K562 (cell line): ENCODE results near the gene PHTF2. TPM values are rescaled to one million over a fixed set of nuclear protein-coding genes. Genes with fewer than 3 reads are reported as not detected.

ENCODE experiments used
- ATAC-seq: fragments of 200-7000 bp; cut with Tn5 transposase; 3 replicates; pipeline ENCODE4 v1.9.1; 2020; ENCODE audit warnings: moderate library complexity
- BruUV-seq: library from RNA; stranded (reverse); fragments of 400-500 nt; replicated peaks from 2 replicates; lab custom pipeline; 2021; lab: Mats Ljungman, UMichigan
- CTCF ChIA-PET: fragments of 300-600 bp; formaldehyde crosslinking; extraction: SDS; loops from one replicate; lab custom pipeline; 2021; ENCODE audit warnings: low intra/inter-chr PET ratio; lab: Yijun Ruan, JAX
- POLR2A ChIA-PET: fragments of 300-600, 350-650 bp; sonication (Branson Sonifier 250); formaldehyde crosslinking; extraction: SDS; loops from one replicate; lab custom pipeline; 2021; ENCODE audit warnings: antibody characterized with exemption, inconsistent platforms; lab: Yijun Ruan, JAX
- DNase-seq, 4 experiments: peaks; one replicate each; pipeline versions ENCODE4 v3.0.0 to v3.0.0-alpha.2; 2011 to 2018; ENCODE audit warnings: low spot score in 3 of 4, mixed read lengths in 3 of 4; ENCODE audit errors: extremely low read depth in 1 of 4
- FAIRE-seq: peaks from 2 replicates; lab custom pipeline; 2011; peaks lifted over from hg19 to GRCh38; lab: Jason Lieb, UNC
- H2AFZ ChIP-seq: 2 replicates; pipeline ENCODE4 v1.6.0; 2011; ENCODE audit warnings: low read depth, low read length, control low read depth, inconsistent platforms
- H3K27ac ChIP-seq: fragments of 200-600 bp; 3 replicates; pipeline ENCODE4 v1.8.0; 2011; ENCODE audit warnings: low read depth, mild to moderate bottlenecking, control low read depth, inconsistent platforms, low read length, moderate library complexity, mixed read lengths; ENCODE audit errors: extremely low read depth
- H3K27me3 ChIP-seq, 2 experiments: fragments of 300-600 bp in 1 of 2; 2 replicates in 1 of 2; 3 replicates in 1 of 2; pipeline versions ENCODE4 v1.6.0 to v1.8.0; 2011; ENCODE audit warnings: inconsistent platforms in 2 of 2, low read length in 2 of 2, mild to moderate bottlenecking in 1 of 2, mixed read lengths in 1 of 2, moderate library complexity in 1 of 2; ENCODE audit not compliant: control insufficient read depth in 2 of 2, insufficient read depth in 2 of 2
- H3K36me3 ChIP-seq: fragments of 300-600 bp; 3 replicates; pipeline ENCODE4 v1.8.0; 2011; ENCODE audit warnings: mild to moderate bottlenecking, low read length, inconsistent platforms; ENCODE audit not compliant: control insufficient read depth, insufficient read depth
- H3K4me1 ChIP-seq, 2 experiments: fragments of 200-600 bp in 1 of 2; replicated peaks in 1 of 2; 2 replicates in 1 of 2; 3 replicates in 1 of 2; pipeline versions ENCODE4 v1.5.1 to v1.8.0; 2011; ENCODE audit warnings: inconsistent platforms in 2 of 2, low read length in 2 of 2, mild to moderate bottlenecking in 1 of 2, mixed read lengths in 1 of 2, moderate library complexity in 1 of 2; ENCODE audit not compliant: control insufficient read depth in 2 of 2, insufficient read depth in 2 of 2
- H3K4me2 ChIP-seq: 2 replicates; pipeline ENCODE4 v1.6.1; 2011; ENCODE audit warnings: low read length, control low read depth, inconsistent platforms, mixed read lengths; ENCODE audit not compliant: insufficient read depth
- H3K4me3 ChIP-seq: fragments of 200-600 bp; sonication (generic), shearing (Covaris generic); 2 replicates; pipeline ENCODE4 v1.5.1; 2016; ENCODE audit warnings: control low read depth, inconsistent platforms
- H3K79me2 ChIP-seq: fragments of 200-600 bp; 3 replicates; pipeline ENCODE4 v1.8.0; 2011; ENCODE audit warnings: low read length, inconsistent platforms; ENCODE audit not compliant: control insufficient read depth, insufficient read depth
- H3K9ac ChIP-seq, 2 experiments: 2 replicates each; pipeline versions ENCODE4 v1.6.0 to v1.6.1; 2011; ENCODE audit warnings: low read depth in 2 of 2, low read length in 2 of 2, control low read depth in 1 of 2, inconsistent platforms in 1 of 2, mild to moderate bottlenecking in 1 of 2, mixed read lengths in 1 of 2; ENCODE audit not compliant: insufficient read depth in 1 of 2
- H3K9me1 ChIP-seq: one replicate; pipeline ENCODE4 v1.6.0; 2011; ENCODE audit warnings: inconsistent platforms, mild to moderate bottlenecking, low read length, moderate library complexity; ENCODE audit not compliant: control insufficient read depth, insufficient read depth
- H3K9me3 ChIP-seq: replicated peaks from 2 replicates; pipeline ENCODE4 v1.5.1; 2011; ENCODE audit warnings: low read depth, low read length, inconsistent platforms; ENCODE audit not compliant: control insufficient read depth, insufficient read depth
- H4K20me1 ChIP-seq: replicated peaks from 2 replicates; pipeline ENCODE4 v1.6.1; 2011; ENCODE audit warnings: low read length, inconsistent platforms, mixed read lengths; ENCODE audit not compliant: control insufficient read depth, insufficient read depth
- ARID1B ChIP-seq: fragments of 450-650 bp; IDR thresholded peaks from 2 replicates; pipeline ENCODE4 v1.6.1; 2016; ENCODE audit warnings: antibody characterized with exemption, mild to moderate bottlenecking, inconsistent platforms
- ARID4B ChIP-seq: sonication (generic); formaldehyde crosslinking; IDR thresholded peaks from 2 replicates; pipeline ENCODE4 v1.8.0; 2022; ENCODE audit warnings: mild to moderate bottlenecking, missing genetic modification reagents
- CBX2 ChIP-seq: fragments of 200-600 bp; sonication (generic); IDR thresholded peaks from one replicate; pipeline ENCODE4 v1.6.1; 2012; ENCODE audit warnings: mild to moderate bottlenecking, low read length, inconsistent platforms; ENCODE audit not compliant: insufficient read depth, poor library complexity, severe bottlenecking
- HLTF ChIP-seq: fragments of 450-650 bp; IDR thresholded peaks from 2 replicates; pipeline ENCODE4 v1.6.1; 2016
- HNRNPK ChIP-seq: fragments of 200-400 bp; formaldehyde crosslinking; IDR thresholded peaks from one replicate; pipeline ENCODE4 v1.6.1; 2018; ENCODE audit warnings: mild to moderate bottlenecking, low read depth, low read length; ENCODE audit not compliant: poor library complexity, severe bottlenecking
- LCOR ChIP-seq: sonication (generic); formaldehyde crosslinking; IDR thresholded peaks from 2 replicates; pipeline ENCODE4 v1.8.0; 2022; ENCODE audit warnings: mild to moderate bottlenecking, missing genetic modification reagents
- NFE2 ChIP-seq: IDR thresholded peaks from 2 replicates; pipeline ENCODE4 v1.6.1; 2014; ENCODE audit warnings: antibody characterized with exemption, low read depth
- PCBP1 ChIP-seq: fragments of 200-400 bp; formaldehyde crosslinking; IDR thresholded peaks from 2 replicates; pipeline ENCODE4 v1.6.1; 2018; ENCODE audit warnings: mild to moderate bottlenecking, low read depth, low read length; ENCODE audit not compliant: poor library complexity, severe bottlenecking
- PCBP2 ChIP-seq: fragments of 200-400 bp; formaldehyde crosslinking; IDR thresholded peaks from 2 replicates; pipeline ENCODE4 v1.6.1; 2018; ENCODE audit warnings: low read length, low read depth, mild to moderate bottlenecking, moderate library complexity; ENCODE audit not compliant: poor library complexity, severe bottlenecking
- SAP30 ChIP-seq: fragments of 200-600 bp; sonication (generic); IDR thresholded peaks from 2 replicates; pipeline ENCODE4 v1.6.1; 2012; ENCODE audit warnings: borderline replicate concordance, low read depth, mild to moderate bottlenecking, moderate library complexity, low read length, control low read depth, inconsistent platforms; ENCODE audit not compliant: insufficient read depth, poor library complexity, severe bottlenecking
- SIN3A ChIP-seq, 2 experiments: fragments of 150-350 bp in 1 of 2; IDR thresholded peaks; 2 replicates each; pipeline ENCODE4 v1.6.1; 2011 to 2016; ENCODE audit warnings: borderline replicate concordance in 2 of 2, low read depth in 2 of 2, low read length in 2 of 2, mild to moderate bottlenecking in 2 of 2, moderate library complexity in 2 of 2; ENCODE audit not compliant: control insufficient read depth in 1 of 2
- SP2 ChIP-seq: IDR thresholded peaks from 2 replicates; pipeline ENCODE4 v1.6.1; 2011; ENCODE audit warnings: mild to moderate bottlenecking, low read depth, low read length, moderate library complexity; ENCODE audit not compliant: poor library complexity, severe bottlenecking; ENCODE audit errors: extremely low read depth
- TFAM ChIP-seq: fragments of 250-450 bp; sonication (Bioruptor Pico); conservative IDR thresholded peaks from 2 replicates; pipeline ENCODE4 v1.5.0; 2021; ENCODE audit warnings: mild to moderate bottlenecking, moderate library complexity
- ZNF740 ChIP-seq, 3 experiments: fragments of 200-800 bp in 1 of 3; sonication (Bioruptor generic) in 1 of 3; sonication (generic) in 1 of 3; formaldehyde crosslinking in 1 of 3; IDR thresholded peaks; 2 replicates each; pipeline versions ENCODE4 v1.6.1 to v1.8.0; 2016 to 2022; ENCODE audit warnings: mild to moderate bottlenecking in 2 of 3, missing compliant biosample characterization in 2 of 3, missing genetic modification characterization in 2 of 3, missing genetic modification reagents in 1 of 3
- ZZZ3 ChIP-seq: fragments of 450-650 bp; IDR thresholded peaks from 2 replicates; pipeline ENCODE4 v1.6.1; 2016; ENCODE audit warnings: antibody characterized with exemption, mild to moderate bottlenecking, moderate library complexity
- WGBS: fragments of 100-300 bp; shearing (Covaris generic); methylation state at CpG from one replicate; pipeline ENCODE4 v1.1.6; 2016; ENCODE audit warnings: low coverage, mixed read lengths; ENCODE audit not compliant: insufficient coverage; ENCODE audit errors: missing lambda C conversion rate; 5-methylcytosine and 5-hydroxymethylcytosine counted together
- in situ Hi-C: fragments of 300-500 bp; cut with MboI; formaldehyde crosslinking; loops from 4 replicates; pipeline ENCODE4 v1.15.0; 2018; ENCODE audit warnings: inconsistent platforms, mixed read lengths
- intact Hi-C: fragments of 100-400 bp; cut with micrococcal nuclease; formaldehyde crosslinking; loops from 2 replicates; pipeline ENCODE4 v1.14.2; 2022
- polyA plus RNA-seq, 8 experiments: library from polyadenylated mRNA; depleted of rRNA in 4 of 8; stranded (reverse) in 5 of 8; unstranded in 3 of 8; fragments of >200 nt; fragmentation: Nextera tagmentation in 2 of 8; fragmentation: Illumina TruSeq in 1 of 8; extraction: Ambion mirVana in 2 of 8; extraction: Trizol in 1 of 8; gene quantifications; 2 replicates each; pipeline versions ENCODE4 v1.2.1 to v1.2.3, GENCODE V29; 2011 to 2014; ENCODE audit warnings: inconsistent platforms in 1 of 8, missing spikeins in 1 of 8
- total RNA-seq, 7 experiments: library from RNA; depleted of rRNA in 6 of 7; stranded (reverse); fragments of >200 nt in 6 of 7; fragmentation: Illumina TruSeq in 2 of 7; extraction: Trizol in 2 of 7; gene quantifications; 2 replicates each; pipeline versions ENCODE4 v1.2.1 to v1.2.3, GENCODE V29; 2011 to 2021; ENCODE audit warnings: low replicate concordance in 1 of 7

PHTF2 gene
- total and polyA plus RNA-seq, 9 of the 15 experiments (the other 6 are each of a cell fraction or from before 2014, with no cell fraction given) = 17.9 to 43.6 (median 25.4) TPM

DNA sequence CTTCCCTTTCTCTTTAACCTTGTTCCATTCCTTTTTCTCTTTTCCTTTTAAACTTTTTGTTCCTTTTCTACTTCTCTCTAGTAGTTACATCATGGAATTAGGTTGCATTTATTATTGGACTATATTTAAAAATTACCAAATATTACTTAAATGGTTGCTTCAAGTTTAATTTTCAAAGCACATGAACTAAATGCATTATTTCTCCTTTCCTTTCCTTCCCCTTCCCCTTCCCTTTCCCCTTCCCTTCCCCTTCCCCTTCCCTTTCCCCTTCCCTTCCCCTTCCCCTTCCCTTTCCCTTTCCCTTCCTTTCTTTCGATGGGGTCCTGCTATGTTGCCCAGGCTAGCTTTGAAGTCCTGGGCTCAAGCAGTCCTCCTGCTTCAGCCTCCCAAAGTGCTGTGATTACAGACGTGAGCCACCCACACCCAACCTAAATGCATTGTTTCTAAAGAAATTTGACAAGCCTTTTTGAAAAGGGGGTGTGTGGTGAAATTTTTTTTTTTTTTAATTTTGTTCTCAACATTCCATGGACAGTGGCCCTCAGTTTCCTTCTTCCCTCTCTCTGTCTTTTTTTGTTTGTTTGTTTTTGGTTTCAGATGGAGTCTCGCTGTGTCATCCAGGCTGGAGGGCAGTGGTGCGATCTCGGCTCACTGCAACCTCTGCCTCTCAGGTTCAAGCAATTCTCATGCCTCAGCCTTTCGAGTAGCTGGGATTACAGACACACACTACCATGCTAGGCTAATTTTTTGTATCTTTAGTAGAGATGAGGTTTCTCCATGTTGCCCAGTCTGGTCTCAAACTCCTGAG is 31.6 kb upstream of the PHTF2 start:
- TF ChIP-seq SAP30 = no peak
- TF ChIP-seq ARID4B (CRISPR knock-in tag) = no peak
- TF ChIP-seq HNRNPK = peak; percentile 98
- no peak for TF ChIP-seq ARID1B
- no peak for TF ChIP-seq ZNF740 (CRISPR knock-in tag; IDR thresholded peaks at IDR 0.05)
- no peak for TF ChIP-seq ZNF740 (tag; IDR thresholded peaks at IDR 0.05)
- no peak for TF ChIP-seq SP2
- TF ChIP-seq TFAM = no peak
- peak; percentile 93 for TF ChIP-seq PCBP2
- no peak for TF ChIP-seq HLTF
- TF ChIP-seq LCOR (CRISPR knock-in tag) = no peak
- TF ChIP-seq NFE2 = no peak
- no peak for TF ChIP-seq SIN3A (IDR thresholded peaks at IDR 0.05; ENCODE audit: borderline replicate concordance in 2 of 2, control insufficient read depth in 1 of 2, low read depth in 2 of 2, low read length in 2 of 2)
- TF ChIP-seq ZZZ3 = no peak
- peak; percentile 95 for TF ChIP-seq PCBP1
- TF ChIP-seq CBX2 = no peak
- peak; percentile 19 for FAIRE-seq
- DNase-seq = no peak
- Histone ChIP-seq H3K9me1 (no peaks in the 10 kb centered on the region), H3K9me3 (no peaks in the 10 kb centered on the region), H3K4me3 (no peak overlapping the region), H3K27me3 (no peaks in the 10 kb centered on the region), H3K79me2 (peaks cover 38% of the 10 kb centered on the region), H2AFZ (no peak overlapping the region), H3K36me3 (peaks cover 34% of the 10 kb centered on the region), H3K4me1 (peaks cover 0 to 4% of the 10 kb centered on the region in 2 experiments; a peak in 1 of 5 replicates), H3K27ac (no peak overlapping the region), H3K4me2 (no peak overlapping the region), H4K20me1 (no peaks in the 10 kb centered on the region; the same call in 1 of the 2 replicates), H3K9ac (no peak overlapping the region)
- intact Hi-C loops (no loop called here), in situ Hi-C loops (no loop called here)
- WGBS = 90% methylated on average over 6 of the region's 6 CpGs
- ChIA-PET CTCF (no interaction called here), POLR2A (no interaction called here)
- no peak for ATAC-seq
- BruUV-seq = no TSS peak
